Neutrophil (primary cell): ENCODE results near the gene MSH4.
A peak's percentile ranks its signal among the peaks of the same experiment; 100 is the strongest.
"Not testable (repeated sequence)": the region's sequence is repeated elsewhere in the genome, so short reads cannot be mapped to it uniquely, and the experiment has no call there.

ENCODE experiments used
- H3K27ac ChIP-seq: fragments of 200-600 bp; sonication (generic); 2 replicates; pipeline ENCODE4 v1.5.1; 2016; ENCODE audit warnings: mild to moderate bottlenecking, moderate library complexity
- H3K27me3 ChIP-seq: fragments of 200-600 bp; sonication (generic); 2 replicates; pipeline ENCODE4 v1.6.0; 2016; ENCODE audit warnings: mild to moderate bottlenecking
- H3K36me3 ChIP-seq: fragments of 200-600 bp; sonication (generic); 2 replicates; pipeline ENCODE4 v1.5.1; 2017
- H3K4me1 ChIP-seq, 2 experiments: fragments of 200-600 bp in 1 of 2; sonication (generic) in 1 of 2; 1 replicate in 1 of 2; 2 replicates in 1 of 2; pipeline versions ENCODE4 v1.5.1 to v1.6.1; 2013 to 2016; ENCODE audit warnings: low read depth in 1 of 2, low read length in 1 of 2, mild to moderate bottlenecking in 1 of 2, moderate library complexity in 1 of 2; ENCODE audit not compliant: control insufficient read depth in 1 of 2, insufficient read depth in 1 of 2
- H3K4me3 ChIP-seq, 2 experiments: fragments of 200-600 bp in 1 of 2; sonication (generic) in 1 of 2; 1 replicate in 1 of 2; 2 replicates in 1 of 2; pipeline ENCODE4 v1.5.1; 2013 to 2016; ENCODE audit warnings: low read depth in 1 of 2, low read length in 1 of 2, mild to moderate bottlenecking in 1 of 2, moderate library complexity in 1 of 2
- H3K9me3 ChIP-seq: fragments of 200-600 bp; sonication (generic); 2 replicates; pipeline ENCODE4 v1.5.1; 2016
- CTCF ChIP-seq: fragments of 200-600 bp; sonication (generic); IDR thresholded peaks from 2 replicates; pipeline ENCODE4 v1.5.1; 2016; ENCODE audit warnings: antibody characterized with exemption

MSH4 gene

GRCh38 chr1:75770761-75771160, 25.9 kb upstream of the MSH4 start:
- no peaks in the 10 kb centered on the region for H3K4me1 ChIP-seq
- no peak for TF ChIP-seq CTCF
- H3K36me3 ChIP-seq = no peaks in the 10 kb centered on the region
- H3K9me3 ChIP-seq = no peaks in the 10 kb centered on the region
- no peak overlapping the region for H3K4me3 ChIP-seq
- H3K27me3 ChIP-seq = no peaks in the 10 kb centered on the region
- no peak overlapping the region for H3K27ac ChIP-seq

DNA sequence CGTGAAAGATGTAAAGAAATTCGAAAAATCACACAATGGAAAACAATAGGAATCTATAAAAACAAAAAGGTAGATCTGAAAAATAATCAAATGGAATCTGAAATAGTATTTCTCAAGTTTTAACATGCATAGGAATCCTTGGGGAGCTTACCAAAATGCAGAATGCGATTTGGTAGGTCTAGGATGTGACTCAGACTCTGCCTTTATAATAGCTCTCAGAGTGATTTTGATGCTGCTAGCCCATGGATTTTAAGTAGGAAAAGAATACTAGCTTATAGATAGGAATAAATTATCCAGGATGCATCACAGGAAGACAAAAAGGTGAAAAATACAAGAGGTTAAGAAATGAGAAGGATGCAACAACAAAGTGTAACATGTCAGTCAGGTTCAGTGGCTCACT, 24.7 kb upstream of the MSH4 start:
- no peak overlapping the region for H3K4me3 ChIP-seq

GRCh38 chr1:75777812-75778211, 18.9 kb upstream of the MSH4 start:
- H3K9me3 ChIP-seq, H3K27me3 ChIP-seq, H3K36me3 ChIP-seq, H3K4me1 ChIP-seq, H3K27ac ChIP-seq, H3K4me3 ChIP-seq: not testable (repeated sequence)

More for the DNA sequence above, 24.7 kb upstream of the MSH4 start:
- no peaks in the 10 kb centered on the region for H3K9me3 ChIP-seq
- no peak overlapping the region for H3K27ac ChIP-seq
- TF ChIP-seq CTCF = no peak
- no peaks in the 10 kb centered on the region for H3K27me3 ChIP-seq
- no peaks in the 10 kb centered on the region for H3K36me3 ChIP-seq
- no peaks in the 10 kb centered on the region for H3K4me1 ChIP-seq

GRCh38 chr1:75778694-75779093, 18.0 kb upstream of the MSH4 start:
- not testable (repeated sequence) for H3K27me3 ChIP-seq, H3K36me3 ChIP-seq, H3K4me1 ChIP-seq, H3K9me3 ChIP-seq, H3K4me3 ChIP-seq, H3K27ac ChIP-seq

- not testable (repeated sequence) for H3K9me3 ChIP-seq, H3K36me3 ChIP-seq, H3K27ac ChIP-seq, H3K4me3 ChIP-seq, H3K27me3 ChIP-seq
- H3K4me1 ChIP-seq = peaks cover 12 to 13% of the 10 kb centered on the region in 2 experiments
Observed at GRCh38 chr1:75780183-75780582, 16.5 kb upstream of the MSH4 start.

DNA sequence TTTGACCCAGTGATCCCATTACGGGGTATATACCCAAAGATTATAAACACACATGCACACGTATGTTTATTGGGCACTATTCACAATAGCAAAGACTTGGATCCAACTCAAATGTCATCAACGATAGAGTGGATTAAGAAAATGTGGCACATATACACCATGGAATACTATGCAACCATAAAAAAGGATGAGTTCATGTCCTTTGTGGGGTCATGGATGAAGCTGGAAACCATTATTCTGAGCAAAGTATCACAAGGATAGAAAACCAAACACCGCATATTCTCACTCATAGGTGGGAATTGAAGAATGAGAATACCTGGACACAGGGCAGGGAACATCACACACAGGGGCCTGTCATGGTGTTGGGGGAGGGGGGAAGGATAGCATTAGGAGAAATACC, 12.8 kb upstream of the MSH4 start:
- not testable (repeated sequence) for H3K9me3 ChIP-seq

GRCh38 chr1:75785320-75785982, 11.2 kb upstream of the MSH4 start:
- Histone ChIP-seq H3K9me3 (no peaks in the 10 kb centered on the region), H3K27me3 (no peaks in the 10 kb centered on the region), H3K36me3 (peaks cover 12% of the 10 kb centered on the region), H3K27ac (peak overlapping the region; percentile 87), H3K4me3 (peak overlapping the region; percentile 74 to 76), H3K4me1 (peaks cover 40 to 41% of the 10 kb centered on the region in 2 experiments)
- TF ChIP-seq CTCF = no peak

More for the DNA sequence above, 12.8 kb upstream of the MSH4 start:
- H3K27me3 ChIP-seq, H3K36me3 ChIP-seq, H3K27ac ChIP-seq, H3K4me3 ChIP-seq: not testable (repeated sequence)
- peaks cover 40 to 41% of the 10 kb centered on the region in 2 experiments for H3K4me1 ChIP-seq
